Muscle layer of colon (tissue), 2 donors: Measurements from ENCODE around the gene CMAS.
"Not testable (repeated sequence)": the region's sequence is repeated elsewhere in the genome, so short reads cannot be mapped to it uniquely, and the experiment has no call there.

ENCODE experiments used
- H3K27ac ChIP-seq: one replicate; pipeline ENCODE4 v1.7.0; 2013; ENCODE audit warnings: low read depth, mild to moderate bottlenecking, low read length, moderate library complexity
- H3K27me3 ChIP-seq, 2 donors: one replicate each; pipeline ENCODE4 v1.7.0; 2013; ENCODE audit warnings: low read length in 2 of 2, mild to moderate bottlenecking in 2 of 2; ENCODE audit not compliant: insufficient read depth in 2 of 2, control insufficient read depth in 1 of 2
- H3K36me3 ChIP-seq: one replicate; pipeline ENCODE4 v1.7.0; 2013; ENCODE audit warnings: mild to moderate bottlenecking, low read length; ENCODE audit not compliant: insufficient read depth
- H3K4me1 ChIP-seq: one replicate; pipeline ENCODE4 v1.7.0; 2013; ENCODE audit warnings: mild to moderate bottlenecking, low read length; ENCODE audit not compliant: insufficient read depth
- H3K4me3 ChIP-seq, 2 donors: one replicate each; pipeline ENCODE4 v1.7.0; 2013; ENCODE audit warnings: low read length in 2 of 2, low read depth in 1 of 2, mild to moderate bottlenecking in 1 of 2, moderate library complexity in 1 of 2
- H3K9ac ChIP-seq: one replicate; pipeline ENCODE4 v1.7.0; 2013; ENCODE audit warnings: low read length
- H3K9me3 ChIP-seq: one replicate; pipeline ENCODE4 v1.7.0; 2013; ENCODE audit warnings: mild to moderate bottlenecking, low read length
- donor health status: abdominal sarcoma.
- donor health status: Adenocarcinoma of cecum.

The CMAS gene

DNA sequence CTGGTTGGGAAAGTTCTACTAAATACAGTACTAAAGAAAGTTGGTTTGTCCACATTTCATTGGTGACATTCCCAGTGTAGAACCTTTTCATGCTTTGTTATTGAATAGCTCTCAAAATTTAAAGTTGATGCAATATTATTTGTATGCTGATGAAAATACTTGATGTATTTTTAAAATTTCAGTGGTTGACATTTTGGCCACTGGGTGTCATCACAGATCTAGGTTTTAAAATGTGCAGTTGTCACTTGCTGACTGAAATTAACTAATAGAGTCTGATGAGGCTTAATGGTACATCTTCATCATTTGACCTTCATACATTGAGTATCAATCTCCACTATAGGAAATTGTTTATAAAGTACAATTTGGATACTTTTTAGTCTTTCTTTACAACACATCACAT, 37.1 kb downstream of the CMAS start:
- Histone ChIP-seq H3K27me3 (no peaks in the 10 kb centered on the region), H3K27ac (no peak overlapping the region), H3K4me3 (no peak overlapping the region), H3K4me1 (no peaks in the 10 kb centered on the region), H3K9me3 (no peaks in the 10 kb centered on the region), H3K36me3 (no peaks in the 10 kb centered on the region), H3K9ac (no peak overlapping the region)

DNA sequence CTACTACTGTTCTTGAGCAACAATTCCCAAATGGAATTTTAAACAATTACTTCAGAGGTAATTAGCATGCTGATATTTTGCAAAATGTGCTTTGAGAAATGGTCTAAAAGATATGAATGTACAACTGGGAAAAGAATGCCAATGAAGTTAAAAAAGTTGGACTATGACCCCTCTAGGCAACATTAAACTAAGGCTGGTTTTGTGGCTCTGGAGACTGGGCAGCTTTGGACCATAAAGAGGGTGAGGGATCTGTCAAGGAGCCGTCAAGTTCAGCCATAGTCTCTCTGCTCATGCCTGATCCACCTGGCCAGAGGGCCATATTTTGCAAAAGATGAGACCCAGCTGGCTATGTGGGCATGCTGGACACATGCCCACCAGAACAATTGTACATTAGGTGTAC, 38.8 kb downstream of the CMAS start:
- no peaks in the 10 kb centered on the region for H3K4me1 ChIP-seq
- H3K9me3 ChIP-seq, result no peaks in the 10 kb centered on the region
- H3K27ac ChIP-seq, result no peak overlapping the region
- H3K4me3 ChIP-seq, result no peak overlapping the region
- no peaks in the 10 kb centered on the region for H3K27me3 ChIP-seq
- no peaks in the 10 kb centered on the region for H3K36me3 ChIP-seq
- no peak overlapping the region for H3K9ac ChIP-seq

DNA sequence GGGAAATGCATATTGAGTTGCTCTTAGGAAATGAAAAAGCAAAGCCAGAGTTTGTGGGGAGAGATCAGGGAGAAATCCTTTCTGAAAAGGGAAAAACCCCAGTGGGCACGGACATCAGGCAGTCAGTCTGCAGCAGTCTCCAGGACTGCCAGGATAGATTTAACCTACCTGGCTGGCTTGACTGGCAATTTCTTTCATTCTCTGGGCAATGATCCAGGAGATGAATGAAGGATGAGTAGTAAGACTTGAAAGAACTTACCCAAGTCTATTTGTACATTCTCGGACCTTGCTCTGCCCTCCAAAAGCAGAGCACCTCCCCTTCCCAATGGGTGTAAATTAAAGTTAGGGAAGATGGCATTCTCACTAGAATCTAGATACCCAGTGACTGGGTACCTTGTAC, 42.9 kb downstream of the CMAS start:
- no peaks in the 10 kb centered on the region for H3K9me3 ChIP-seq
- H3K4me1 ChIP-seq, result no peaks in the 10 kb centered on the region
- H3K9ac ChIP-seq, result no peak overlapping the region
- H3K27me3 ChIP-seq, result no peaks in the 10 kb centered on the region
- H3K4me3 ChIP-seq, result no peak overlapping the region
- H3K36me3 ChIP-seq, result no peaks in the 10 kb centered on the region
- no peak overlapping the region for H3K27ac ChIP-seq

DNA sequence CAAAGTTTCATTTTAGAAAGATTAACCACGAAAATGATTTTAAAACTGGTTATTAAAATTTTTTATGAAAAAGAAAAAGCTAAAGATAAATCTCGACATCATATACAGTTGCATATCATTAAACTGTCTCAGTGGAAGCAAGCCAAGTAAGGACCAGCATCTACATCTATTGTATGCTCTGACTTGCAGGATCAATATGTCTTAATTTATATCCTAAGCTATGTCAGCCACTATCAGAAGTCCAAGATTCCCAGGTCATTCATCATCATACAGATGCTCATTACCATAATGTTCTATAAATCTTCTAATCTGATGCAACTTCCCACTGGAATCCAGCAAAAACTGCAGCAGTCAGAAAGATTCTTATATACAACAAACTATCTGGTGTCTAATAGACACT, 43.5 kb downstream of the CMAS start:
- no peaks in the 10 kb centered on the region for H3K9me3 ChIP-seq
- no peak overlapping the region for H3K9ac ChIP-seq
- no peaks in the 10 kb centered on the region for H3K36me3 ChIP-seq
- H3K27me3 ChIP-seq, result no peaks in the 10 kb centered on the region
- no peak overlapping the region for H3K4me3 ChIP-seq
- H3K4me1 ChIP-seq, result no peaks in the 10 kb centered on the region
- no peak overlapping the region for H3K27ac ChIP-seq

DNA sequence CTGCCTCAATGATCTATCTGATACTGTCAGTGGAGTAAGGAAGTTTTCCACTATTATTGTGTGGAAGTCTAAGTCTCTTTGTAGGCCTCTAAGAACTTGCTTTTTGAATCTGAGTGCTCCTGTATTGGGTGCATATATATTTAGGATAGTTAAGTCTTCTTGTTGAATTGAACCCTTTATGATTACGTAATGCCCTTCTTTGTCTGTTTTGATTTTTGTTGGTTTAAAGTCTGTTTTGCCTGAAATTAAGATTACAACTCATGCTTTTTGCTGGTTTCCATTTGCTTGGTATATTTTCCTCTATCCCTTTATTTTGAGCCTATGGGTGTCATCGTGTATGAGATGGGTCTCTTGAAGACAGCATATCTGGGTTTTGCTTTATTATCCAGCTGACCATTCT, 53.0 kb downstream of the CMAS start:
- not testable (repeated sequence) for H3K27me3 ChIP-seq, H3K36me3 ChIP-seq, H3K9ac ChIP-seq, H3K27ac ChIP-seq, H3K4me1 ChIP-seq, H3K4me3 ChIP-seq, H3K9me3 ChIP-seq

DNA sequence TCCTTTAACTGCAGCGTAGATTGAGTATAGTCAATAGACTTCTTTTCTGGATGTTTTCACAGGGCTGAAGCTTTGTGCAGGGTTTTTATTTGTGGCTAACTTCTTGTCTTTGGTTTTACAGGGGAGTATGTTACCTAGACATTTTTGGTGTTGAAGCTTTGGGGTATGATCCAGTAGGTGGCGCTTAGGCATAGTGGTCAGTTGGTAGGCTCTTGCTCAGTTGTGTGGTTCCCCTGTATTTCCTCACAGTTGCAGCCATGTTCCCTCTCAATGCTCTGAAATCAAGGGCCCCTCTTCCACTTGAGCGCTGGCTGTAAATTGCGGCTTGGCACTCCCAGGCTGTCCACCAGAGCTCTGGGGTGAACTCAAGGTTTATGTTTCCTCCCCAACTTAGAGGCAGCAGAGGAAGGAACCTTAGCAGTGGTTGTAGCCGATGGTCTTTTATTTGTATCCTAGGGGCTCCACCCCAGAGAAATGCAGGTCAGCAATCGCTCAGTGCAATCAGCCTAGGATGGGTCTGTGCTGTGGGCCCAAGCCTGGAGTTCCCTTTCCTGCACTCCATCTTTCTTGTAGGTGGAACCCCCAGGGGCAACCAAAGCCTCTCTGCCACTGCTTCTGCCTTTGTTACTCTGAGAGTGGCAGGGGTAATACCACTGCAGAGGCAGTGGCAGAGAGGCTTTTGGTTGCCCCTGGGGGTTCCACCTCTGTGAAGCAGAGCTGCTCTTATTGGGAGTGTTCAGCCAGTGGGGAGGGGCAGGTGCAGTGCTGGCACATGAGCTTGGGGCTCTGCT, 55.1 kb downstream of the CMAS start:
- Histone ChIP-seq H3K27ac (no peak overlapping the region), H3K27me3 (no peaks in the 10 kb centered on the region), H3K4me1 (no peaks in the 10 kb centered on the region), H3K36me3 (no peaks in the 10 kb centered on the region), H3K9me3 (no peaks in the 10 kb centered on the region), H3K4me3 (no peak overlapping the region), H3K9ac (no peak overlapping the region)

DNA sequence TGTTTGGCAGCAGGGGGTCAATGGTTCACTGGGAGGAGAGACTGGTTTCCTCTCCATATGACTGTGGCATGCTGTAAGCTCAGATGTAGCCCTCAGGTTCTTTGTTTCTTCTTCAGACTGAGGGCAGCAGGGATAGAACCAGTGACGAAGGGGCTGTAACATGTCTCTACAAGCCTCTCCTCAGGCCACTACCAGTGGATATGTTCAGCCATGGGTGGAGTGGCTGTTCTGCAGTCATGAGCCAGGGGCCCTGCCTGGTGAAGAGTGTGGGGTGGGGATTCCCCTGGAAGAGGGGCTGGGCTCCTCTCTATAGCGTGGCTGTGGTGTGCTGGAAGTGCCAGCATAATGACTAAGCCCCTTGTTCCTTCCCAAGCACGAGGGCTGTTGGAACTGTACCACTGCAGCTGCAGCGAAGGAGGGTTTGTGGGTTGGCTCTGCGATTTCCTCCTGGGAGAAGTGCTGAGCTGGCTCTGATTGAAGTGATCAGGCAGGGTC, 55.8 kb downstream of the CMAS start:
- Histone ChIP-seq H3K36me3 (no peaks in the 10 kb centered on the region), H3K9me3 (no peaks in the 10 kb centered on the region), H3K4me3 (no peak overlapping the region), H3K4me1 (no peaks in the 10 kb centered on the region), H3K9ac (no peak overlapping the region), H3K27me3 (no peaks in the 10 kb centered on the region), H3K27ac (no peak overlapping the region)

DNA sequence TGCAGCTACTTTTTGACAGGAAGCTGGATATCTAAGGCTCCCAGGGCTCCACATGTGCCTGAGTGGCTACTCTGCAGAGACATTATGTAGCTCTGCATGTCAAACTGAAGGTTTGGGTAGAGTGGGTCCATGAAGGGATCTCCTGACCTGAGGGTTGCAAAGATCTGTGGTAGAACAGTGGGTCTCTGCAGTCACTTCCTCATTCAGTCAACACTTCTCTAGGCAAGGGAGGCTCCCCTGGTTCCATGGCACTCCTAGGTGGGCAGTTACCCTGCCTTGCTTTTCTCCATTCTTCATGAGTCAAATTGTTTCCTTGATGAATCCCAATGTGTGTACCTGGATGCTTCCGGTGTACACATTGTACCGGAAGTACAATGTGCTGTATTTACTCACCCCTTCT, 57.4 kb downstream of the CMAS start:
- Histone ChIP-seq H3K36me3 (no peaks in the 10 kb centered on the region), H3K9ac (no peak overlapping the region), H3K4me1 (no peaks in the 10 kb centered on the region), H3K4me3 (no peak overlapping the region), H3K27me3 (no peaks in the 10 kb centered on the region), H3K9me3 (no peaks in the 10 kb centered on the region), H3K27ac (no peak overlapping the region)

DNA sequence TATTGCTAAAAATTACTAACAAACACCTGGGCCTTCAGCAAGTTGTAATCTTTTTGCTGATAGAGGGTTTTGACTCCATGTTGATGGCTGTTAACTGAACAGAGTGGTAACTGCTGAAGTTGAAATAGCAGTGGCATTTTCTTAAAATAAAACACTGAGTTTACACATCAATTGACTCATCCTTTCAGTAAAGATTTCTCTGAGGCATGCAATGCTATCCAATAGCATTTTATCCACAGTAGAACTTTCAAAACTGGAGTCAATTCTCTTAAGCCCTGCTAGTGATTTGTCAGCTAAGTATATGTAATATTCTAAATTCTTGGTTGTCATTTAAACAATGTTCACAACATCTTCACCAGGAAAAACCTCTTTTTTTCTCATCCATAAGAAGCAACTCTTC, 59.5 kb downstream of the CMAS start:
- no peak overlapping the region for H3K27ac ChIP-seq
- H3K9me3 ChIP-seq, result no peaks in the 10 kb centered on the region
- H3K36me3 ChIP-seq, result no peaks in the 10 kb centered on the region
- H3K4me1 ChIP-seq, result no peaks in the 10 kb centered on the region
- no peak overlapping the region for H3K9ac ChIP-seq
- H3K27me3 ChIP-seq, result no peaks in the 10 kb centered on the region
- no peak overlapping the region for H3K4me3 ChIP-seq

DNA sequence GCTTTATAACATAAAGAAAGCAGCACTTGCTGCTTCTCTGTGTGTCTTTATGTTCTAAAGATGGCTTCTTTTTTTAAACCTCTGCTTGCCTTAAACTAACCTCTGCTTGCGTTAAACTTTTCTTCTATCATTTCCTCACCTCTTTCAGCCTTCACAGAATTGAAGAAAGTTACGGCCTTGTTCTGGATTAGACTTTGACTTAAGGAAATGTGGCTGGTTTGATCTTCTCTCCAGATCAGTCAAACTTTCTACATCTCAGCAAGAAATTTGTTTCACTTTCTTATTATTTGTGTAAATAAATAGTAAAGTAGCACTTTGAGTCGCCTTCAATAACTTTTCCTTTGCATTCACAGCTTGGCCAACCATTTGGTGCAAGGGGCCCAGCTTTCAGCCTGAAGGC, 64.2 kb downstream of the CMAS start:
- H3K4me3 ChIP-seq, result no peak overlapping the region
- H3K27me3 ChIP-seq, result no peaks in the 10 kb centered on the region
- no peaks in the 10 kb centered on the region for H3K4me1 ChIP-seq
- H3K9ac ChIP-seq, result no peak overlapping the region
- no peak overlapping the region for H3K27ac ChIP-seq
- no peaks in the 10 kb centered on the region for H3K9me3 ChIP-seq
- no peaks in the 10 kb centered on the region for H3K36me3 ChIP-seq
